GM21528 (cell line): ENCODE measurements around the gene KMT2C.
"Not testable (repeated sequence)": the region's sequence is repeated elsewhere in the genome, so short reads cannot be mapped to it uniquely, and the experiment has no call there.

ENCODE experiments used
- ATAC-seq: cut with Tn5 transposase; IDR thresholded peaks from one replicate; pipeline ENCODE4 v1.9.1; 2021; ENCODE audit warnings: mild to moderate bottlenecking, moderate library complexity; ENCODE audit not compliant: unreplicated experiment, low FRiP score

The KMT2C gene

DNA sequence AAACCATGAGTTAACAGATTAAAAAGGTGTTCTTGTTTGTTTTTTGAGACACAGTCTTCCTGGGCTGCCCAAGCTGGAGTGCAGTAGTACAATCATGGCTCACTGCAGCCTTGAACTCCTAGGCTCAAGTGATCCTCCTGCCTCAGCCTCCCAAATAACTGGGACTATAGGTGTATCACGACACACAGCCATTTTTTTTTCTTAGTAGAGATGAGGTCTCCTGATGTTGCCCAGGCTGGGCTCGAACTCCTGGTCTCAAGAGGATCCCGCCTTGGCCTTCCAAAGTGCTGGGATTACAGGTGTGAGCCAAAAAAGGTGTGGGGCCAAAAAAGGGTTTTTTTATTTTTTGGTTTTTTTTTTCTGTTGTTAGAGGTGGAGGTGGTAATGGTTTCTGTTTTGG is 29.3 kb downstream of the KMT2C start:
- ATAC-seq: no peak

DNA sequence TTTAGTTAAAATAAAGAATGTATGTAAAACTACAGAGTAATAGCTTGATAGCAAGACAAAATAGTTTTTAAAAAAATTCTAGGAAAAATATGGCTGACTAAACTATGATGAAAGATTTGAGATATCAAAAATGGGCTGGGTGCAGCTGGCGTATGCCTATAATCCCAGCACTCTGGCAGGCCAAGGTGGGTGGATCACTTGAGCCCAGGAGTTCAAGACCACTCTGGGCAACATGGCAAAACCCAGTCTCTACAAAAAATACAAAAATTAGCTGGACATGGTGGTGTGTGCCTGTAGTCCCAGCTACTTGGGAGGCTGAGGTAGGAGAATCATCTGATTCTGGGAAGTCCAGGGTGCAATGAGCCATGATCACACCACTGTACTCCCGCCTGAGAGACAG is 29.8 kb downstream of the KMT2C start:
- ATAC-seq: not testable (repeated sequence)

- no peak for ATAC-seq
Measured at GRCh38 chr7:152403726-152404125, 32.1 kb downstream of the KMT2C start.

DNA sequence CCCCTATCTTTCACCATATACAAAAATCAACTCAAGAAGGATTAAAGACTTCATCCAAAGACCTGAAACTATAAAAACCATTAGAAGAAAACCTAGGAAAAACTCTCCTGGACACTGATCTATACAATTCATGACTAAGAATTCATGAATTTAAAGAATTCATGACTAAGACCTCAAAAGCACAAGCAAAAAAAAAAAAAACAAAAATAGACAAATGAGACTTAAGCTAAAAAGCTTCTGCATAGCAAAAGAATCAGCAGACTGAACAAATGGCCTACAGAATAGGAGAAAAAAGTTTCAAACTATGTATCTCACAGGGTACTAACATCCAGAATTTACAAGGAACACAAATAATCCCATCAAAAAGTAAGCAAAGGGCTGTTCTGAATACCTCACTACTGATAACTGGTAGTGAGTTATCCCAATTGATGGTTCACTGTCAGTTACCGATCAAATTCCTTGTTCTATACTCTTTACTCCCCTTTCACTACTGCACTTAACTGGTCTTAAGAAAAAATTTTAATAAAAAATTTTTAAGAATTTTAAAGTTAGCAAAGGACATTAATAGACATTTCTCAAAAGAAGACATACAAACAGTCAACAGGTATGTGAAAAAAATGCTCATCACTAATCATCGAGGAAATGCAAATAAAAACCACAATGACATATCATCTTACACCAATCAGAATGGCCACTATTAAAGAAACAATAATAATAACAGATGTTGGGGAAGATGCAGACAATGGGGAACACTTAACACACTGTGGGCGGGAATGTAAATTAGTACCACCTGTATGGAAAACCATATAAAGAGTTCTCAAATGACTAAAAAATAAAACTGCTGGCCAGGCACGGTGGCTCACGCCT is 33.2 kb downstream of the KMT2C start:
- no peak for ATAC-seq

DNA sequence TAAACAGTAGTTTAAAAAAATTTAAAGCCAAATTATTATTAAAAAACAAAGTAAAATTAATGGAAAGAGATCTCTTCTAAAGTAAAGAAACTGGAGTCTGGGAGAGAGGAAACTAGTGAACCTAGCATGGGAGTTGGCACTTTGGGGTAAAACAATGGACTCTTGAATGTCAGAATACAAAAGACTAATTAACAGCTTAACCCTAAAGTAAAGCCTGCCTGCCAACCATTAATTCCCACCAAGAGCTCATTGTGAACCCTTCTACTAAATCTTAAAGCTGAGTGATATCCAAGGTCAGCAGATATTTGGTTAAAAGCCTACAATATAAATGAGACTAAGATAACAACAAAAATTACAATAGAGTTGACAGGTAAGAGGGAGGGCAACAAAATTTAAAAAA is 36.5 kb downstream of the KMT2C start:
- ATAC-seq: no peak

DNA sequence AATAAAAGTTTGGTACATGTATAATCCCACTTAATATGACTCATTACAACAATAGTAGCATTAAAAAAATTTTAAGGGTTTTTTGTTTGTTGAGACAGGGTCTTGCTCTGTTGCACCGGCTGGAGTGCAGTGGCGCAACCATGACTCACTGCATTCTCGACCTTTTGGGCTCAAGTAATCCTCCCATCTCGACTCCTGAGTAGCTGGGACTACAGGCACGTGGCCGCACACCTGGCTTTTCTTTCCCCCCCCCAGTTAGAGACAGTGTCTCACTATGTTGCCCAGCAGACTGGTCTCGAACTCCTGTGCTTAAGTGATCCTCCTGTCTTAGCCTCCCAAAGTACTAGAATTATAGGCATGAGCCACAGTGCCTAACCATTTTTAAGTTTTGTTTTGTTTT is 40.7 kb downstream of the KMT2C start:
- ATAC-seq: no peak

GRCh38 chr7:152394214-152394613 is 41.6 kb downstream of the KMT2C start:
- not testable (repeated sequence) for ATAC-seq

GRCh38 chr7:152392254-152392653 is 43.5 kb downstream of the KMT2C start:
- no peak for ATAC-seq

DNA sequence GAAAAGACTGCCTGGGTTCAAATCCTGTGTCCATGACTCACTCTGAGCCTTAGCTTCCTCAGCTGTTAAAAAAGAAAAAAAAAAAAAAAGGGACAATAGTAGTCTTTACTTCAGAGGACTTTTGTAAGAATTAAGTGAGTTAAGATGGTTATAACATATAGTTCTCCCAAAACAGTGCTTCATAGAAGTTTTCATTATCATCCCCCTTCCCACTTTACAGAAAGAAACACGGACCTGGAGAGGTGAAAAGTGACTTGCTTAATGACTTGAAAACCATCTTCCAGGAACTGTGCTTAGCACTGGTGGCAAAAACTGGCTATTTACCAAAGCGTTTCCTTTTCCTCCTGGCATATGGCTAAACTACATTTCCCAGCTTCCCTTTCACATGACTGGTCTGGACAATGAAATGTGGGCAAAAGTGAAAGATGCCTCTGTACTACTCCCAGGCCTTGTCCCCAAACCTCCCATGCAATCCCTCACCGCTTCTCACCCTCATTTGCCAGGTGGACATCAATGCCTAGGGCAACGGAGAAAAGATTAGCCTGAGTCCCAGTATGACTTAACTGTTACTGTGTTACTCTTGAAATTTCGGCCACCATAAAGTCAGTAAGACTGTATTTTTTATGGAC is 49.6 kb downstream of the KMT2C start:
- ATAC-seq: not testable (repeated sequence)

GRCh38 chr7:152384235-152385200 is 51.3 kb downstream of the KMT2C start:
- ATAC-seq: not testable (repeated sequence)

DNA sequence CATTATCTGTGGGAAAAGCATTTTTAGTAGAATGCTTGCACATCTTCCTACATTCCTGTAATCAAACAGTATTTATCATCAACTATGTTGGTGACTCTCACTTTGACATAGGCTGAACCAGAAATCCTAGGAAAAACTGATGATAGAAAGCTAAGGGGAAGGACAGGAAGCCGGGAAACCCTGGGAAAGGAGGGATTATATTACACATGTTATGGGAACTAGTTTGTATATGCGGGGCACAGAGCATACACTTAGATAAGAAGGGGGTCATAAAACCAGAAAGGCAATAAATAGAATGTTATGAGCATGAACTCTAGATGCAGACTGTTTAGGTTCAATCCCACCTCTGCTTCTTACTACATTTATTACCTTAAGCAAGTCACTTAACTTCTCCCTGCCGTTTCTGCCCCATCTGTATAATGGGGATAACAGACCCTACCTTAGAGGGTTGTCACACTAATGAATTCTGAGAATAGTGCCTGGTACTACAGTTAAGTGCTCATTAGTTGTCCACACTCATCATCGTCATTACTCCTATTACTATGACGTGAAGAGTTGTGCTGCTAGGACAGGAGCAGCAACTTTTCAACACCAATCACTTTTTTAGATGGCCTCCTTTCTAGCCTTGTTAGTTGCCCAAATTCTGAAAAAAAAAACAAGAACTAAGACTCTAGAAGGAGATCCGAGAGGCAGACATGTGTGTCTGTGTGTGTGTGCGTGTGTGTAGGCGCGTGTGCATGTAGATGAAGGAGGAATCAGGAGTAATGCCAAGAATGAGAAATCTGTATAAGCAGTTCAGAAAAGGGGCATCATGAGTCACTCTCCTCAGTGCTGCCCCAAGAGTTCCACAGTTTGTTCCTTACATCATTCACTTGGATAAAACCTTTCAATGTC is 52.2 kb downstream of the KMT2C start:
- ATAC-seq: no peak

- no peak for ATAC-seq
Measured at GRCh38 chr7:152382244-152382643, 53.6 kb downstream of the KMT2C start.

DNA sequence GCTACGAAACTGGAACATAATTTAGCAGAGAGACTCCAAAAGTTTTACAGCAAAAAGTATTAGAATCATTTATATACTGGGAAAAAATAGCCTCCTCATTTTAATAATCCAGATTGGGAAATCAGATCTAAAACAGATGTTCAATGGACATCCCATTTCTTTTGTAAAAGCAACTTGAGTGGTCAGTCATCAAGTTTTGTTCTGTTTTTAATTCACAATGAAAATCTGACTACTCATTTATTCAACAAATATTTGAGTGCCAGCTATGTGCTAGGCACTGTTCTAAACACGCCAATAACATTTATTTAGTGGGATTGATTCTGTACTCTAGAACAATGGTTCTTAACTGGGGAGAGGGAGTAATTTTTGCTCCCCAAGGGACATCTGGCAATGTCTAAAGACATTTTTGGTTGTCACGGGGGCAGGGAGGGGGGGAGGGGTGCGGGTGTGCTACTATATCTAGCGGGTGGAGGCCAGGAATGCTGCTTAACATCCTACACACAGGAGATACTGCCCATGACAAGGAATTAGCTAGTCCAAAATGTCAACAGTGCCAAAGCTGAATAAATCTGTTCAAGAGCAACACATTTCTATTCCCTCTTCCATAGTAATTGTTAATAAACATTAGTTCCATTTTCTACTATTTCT is 54.7 kb downstream of the KMT2C start:
- ATAC-seq: not testable (repeated sequence)

- not testable (repeated sequence) for ATAC-seq
Measured at GRCh38 chr7:152378497-152378896, 57.3 kb downstream of the KMT2C start.

DNA sequence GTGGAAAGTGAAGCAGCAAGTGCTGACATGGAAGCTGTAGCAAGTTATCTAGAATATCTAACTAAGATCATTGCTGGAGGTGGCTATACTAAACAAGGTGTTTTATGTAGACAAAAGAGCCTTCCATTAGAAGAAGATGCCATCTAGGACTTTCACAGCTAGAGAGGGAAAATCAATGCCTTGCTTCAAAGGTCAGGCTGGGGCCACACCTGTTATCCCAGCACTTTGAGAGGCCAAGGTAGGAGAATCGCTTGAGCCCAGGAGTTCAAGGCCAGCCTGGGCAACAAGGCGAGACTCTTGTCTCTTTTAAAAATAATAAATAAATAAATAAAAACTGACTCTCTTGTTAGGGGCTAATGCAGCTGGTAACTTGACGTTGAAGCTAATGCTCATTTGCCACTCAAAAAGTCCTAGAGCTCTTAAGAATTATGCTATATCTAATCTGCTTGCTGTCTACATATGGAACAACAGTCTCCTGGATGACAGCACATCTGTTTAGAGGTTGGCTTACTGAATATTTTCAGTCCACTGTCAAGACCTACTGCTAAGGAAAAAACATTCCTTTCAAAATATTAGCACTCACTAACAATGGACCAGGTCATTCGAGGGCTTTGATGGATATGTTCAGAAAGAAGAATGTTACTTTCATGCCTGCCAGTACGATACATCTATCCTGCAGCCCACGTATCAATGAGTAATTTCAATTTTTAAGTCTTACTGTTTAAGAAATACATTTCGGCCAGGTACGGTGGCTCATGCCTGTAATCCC is 58.9 kb downstream of the KMT2C start:
- not testable (repeated sequence) for ATAC-seq

DNA sequence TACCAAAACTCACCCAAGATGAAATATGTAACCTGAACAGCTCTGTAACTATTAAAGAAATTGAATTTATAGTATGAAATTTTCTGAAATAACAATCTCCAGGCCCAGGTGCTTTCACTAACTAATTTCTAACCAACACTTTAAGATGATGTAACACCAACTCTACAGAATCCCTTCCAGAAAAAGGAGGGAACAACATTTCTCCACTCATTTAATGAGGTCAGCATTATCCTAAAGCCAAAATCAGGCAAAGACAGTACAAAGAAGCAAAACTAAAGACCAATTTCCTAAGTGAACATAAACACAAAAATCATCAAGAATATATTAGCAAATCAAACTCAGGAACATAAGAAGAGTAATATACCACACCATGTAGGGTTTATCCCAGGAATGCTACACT is 65.5 kb downstream of the KMT2C start:
- ATAC-seq: no peak

DNA sequence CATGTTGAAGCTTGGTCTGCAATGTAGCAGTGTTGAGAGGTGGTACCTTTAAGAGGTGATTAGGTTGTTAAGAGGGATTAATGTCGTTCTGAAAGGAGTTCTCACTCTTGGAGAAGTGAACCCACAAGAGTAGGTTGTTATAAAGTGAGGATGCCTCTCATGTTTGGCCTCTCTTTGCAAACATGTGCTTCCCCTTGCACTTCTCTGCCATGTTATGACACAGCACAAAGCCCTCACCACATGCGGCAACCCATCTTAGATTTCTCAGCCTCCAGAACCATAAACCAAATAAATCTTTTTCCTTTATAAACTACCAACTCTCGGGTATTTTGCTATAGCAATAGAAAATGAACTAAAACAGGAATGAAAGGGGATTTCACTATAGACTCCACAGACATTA is 66.3 kb downstream of the KMT2C start:
- ATAC-seq: no peak

- no peak for ATAC-seq
Measured at GRCh38 chr7:152367170-152367569, 68.6 kb downstream of the KMT2C start.

GRCh38 chr7:152366662-152367061 is 69.1 kb downstream of the KMT2C start:
- ATAC-seq: no peak
